ENCODE results near the gene OR2B2.

GRCh38 chr6:27883136-27883535 lies 29.1 kb downstream of the OR2B2 start:
- no peak for TF ChIP-seq EP300 (IDR thresholded peaks at IDR 0.05)
- no peak for TF ChIP-seq CTCF (IDR thresholded peaks at IDR 0.05)
